Hindlimb muscle (tissue), 1 donor: Measurements from ENCODE around the gene DNHD1. TPM values are rescaled to one million over a fixed set of nuclear protein-coding genes. Genes with fewer than 3 reads are reported as not detected.
A peak's percentile ranks its signal among the peaks of the same experiment; 100 is the strongest.

Experiments
- DNase-seq: peaks from one replicate; pipeline ENCODE4 v3.0.0-alpha.2; 2013
- polyA plus RNA-seq: library from polyadenylated mRNA; unstranded; fragments of 120-200 nt; gene quantifications from one replicate; pipeline ENCODE4 v1.2.1, GENCODE V29; 2013; ENCODE audit not compliant: insufficient read length

The DNHD1 gene
- polyA plus RNA-seq, 1 donor, result 8.8 TPM

DNA sequence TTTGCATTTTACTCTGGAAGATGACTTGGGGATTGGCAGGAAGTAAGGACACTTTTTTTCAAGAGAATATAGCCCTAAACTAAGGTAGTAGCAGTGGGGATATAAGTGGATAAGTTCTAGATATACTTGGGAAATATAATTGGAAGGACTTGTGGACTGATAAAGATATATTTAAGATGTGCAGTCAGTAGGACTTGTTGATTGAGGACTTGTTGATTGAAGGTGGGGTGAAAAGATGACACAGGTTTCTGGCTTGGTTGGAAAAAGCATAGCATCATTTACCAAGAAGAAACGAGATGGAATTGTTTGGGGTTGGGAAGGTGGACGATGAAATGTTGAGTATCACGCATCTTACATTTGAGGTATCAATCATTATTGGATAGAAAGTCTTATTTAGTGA lies 116.4 kb downstream of the DNHD1 start:
- no peak for DNase-seq

GRCh38 chr11:6614446-6614845 lies 117.4 kb downstream of the DNHD1 start:
- DNase-seq, result no peak

DNA sequence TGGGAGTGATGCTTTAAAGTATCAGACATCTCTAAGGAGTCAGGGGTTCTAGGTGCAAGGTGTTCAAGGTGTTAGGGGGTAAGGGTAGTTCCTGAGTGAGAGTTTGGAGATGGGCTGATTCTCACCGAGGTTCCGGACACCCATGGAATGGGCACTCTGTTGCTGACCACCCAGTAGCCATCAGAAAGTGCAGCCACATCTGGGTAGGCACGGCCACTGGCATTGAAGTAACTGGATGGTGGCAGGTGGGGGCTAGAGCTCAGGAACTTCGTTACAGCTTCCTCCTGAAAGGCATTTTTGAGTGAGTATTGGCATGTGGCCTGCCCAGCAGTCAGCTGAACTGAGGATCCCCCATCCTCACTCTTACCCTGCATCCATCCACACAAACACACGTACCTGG lies 118.0 kb downstream of the DNHD1 start:
- no peak for DNase-seq

DNA sequence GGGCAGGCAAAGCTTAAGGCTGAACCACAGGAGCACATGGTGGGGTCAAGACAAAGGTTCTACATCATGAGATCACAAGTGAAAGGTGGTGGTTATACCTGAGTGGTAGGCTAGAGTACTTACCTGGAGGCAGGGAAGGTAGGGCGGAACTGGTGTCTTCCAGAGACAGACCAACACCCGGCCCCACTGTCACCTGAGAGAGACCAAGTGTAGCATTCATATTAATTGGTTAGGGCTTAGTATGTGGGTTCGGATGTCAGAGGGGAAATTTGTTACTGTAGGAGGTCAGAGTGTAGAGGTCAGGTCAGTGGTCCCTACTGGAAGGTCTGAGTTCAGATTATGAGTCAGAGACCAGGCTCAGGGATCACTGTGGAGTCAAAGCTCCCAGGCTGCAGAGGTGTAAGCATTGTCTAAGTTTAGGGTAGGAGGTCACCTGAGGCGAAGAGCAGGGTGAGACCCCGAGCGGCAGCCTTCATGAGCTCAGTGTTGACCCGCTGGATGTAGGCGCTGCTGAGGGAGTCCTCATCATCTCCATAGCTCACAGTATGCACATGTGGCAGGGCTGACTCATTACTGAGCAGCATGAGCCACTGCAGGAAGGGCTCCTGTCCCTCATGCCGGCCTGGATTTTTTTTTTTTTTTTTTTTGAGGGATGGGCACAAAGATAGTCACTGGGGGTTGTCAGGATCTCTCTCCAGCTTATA lies 119.0 kb downstream of the DNHD1 start:
- DNase-seq, result no peak

DNA sequence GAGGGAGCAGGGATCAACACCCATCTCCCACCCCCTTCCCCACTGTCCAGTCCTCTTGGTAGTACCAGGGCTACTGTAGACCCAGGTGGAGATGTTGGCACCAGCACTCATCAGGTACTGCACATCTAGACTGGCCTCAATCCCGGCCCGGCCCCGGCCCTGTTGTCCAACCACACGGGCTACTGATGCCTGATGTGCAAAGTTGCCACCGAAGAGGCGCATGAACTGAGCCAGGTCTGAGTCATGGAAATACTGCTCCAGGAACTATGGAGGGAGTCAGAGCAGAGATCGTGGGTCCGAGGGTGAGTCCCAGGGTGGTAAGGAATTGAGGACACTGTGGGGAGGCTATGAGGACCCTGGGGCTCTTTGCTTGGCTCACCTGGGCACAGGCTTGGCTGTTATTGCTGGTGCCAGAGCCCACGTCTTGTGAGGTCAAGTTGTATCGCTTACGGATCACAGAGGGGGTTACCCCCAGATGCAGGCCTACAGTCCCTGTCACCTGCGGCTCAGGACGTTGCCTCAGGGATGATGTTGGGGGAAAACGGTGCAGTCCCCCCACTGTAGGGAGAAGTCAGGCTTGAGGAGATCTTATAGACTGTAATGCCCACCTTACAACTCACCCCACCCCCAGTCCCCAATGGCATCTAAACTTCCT lies 119.6 kb downstream of the DNHD1 start:
- DNase-seq, result no peak

DNA sequence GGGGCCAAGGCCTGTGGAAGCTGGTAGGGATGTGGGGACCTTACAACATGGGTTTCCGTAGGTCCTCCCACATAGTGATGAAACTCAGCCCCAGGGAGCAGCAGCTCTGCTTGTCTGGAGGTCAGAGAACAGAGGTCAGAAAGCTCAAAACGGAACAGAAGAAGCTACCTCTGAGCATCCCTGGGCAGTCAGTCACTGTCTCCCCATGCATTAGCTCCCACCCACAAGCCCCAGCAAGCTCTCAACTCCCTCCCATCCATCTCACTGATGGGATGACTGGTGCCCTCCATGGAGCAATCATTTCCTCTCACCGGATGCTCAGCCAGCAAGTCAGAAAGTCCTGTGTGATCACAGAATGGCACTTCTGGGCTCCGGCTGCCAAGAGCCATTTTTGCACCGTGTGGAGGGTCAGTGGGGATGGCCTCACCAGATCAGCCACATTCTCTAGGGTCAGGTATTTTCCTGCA lies 120.3 kb downstream of the DNHD1 start:
- no peak for DNase-seq

DNA sequence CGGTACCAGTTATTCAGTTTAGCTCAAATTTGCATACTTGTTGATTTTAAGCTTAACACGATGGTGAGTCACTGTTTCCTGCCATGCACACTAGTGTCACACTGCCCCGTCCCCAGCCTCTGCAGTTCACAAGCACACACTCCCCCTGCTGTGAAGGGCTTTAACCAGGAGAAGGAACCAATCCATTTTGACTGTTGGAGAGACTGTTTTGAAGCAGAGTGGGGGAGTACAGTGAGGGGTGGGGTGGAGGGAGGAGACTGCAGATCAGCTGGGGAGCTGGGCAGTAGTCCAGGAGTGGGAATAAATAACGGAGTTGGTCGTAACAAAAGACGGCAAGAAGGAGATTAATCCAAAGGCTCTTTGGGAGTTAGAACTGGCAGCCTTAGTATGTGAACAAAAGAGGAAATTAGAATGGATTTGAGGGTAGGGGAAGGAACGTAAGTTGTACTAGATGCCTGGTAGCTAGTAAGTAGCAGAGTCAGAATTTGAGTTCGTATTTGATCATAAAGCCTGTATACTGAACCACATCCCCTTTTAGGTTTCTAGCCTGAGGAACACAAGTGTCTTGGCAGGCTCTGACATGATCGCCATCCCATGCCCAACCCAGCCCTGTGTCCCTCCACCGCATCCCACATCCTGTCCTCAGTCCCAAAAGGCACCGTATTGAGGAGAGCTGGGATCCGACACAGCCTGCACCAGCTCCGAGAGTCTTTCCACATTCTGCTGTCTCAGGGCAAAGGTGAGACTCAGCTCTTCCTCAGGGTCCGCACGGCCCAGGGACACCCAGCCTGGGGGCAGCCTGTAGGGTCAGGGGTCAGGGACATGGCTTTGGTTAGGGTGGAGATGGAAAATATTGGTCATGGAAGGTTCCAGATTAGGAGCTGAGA lies 121.3 kb downstream of the DNHD1 start:
- DNase-seq, result peak; percentile 48

GRCh38 chr11:6619004-6619745 lies 122.1 kb downstream of the DNHD1 start, which contains the start of gene TPP1:
Gene TPP1 (minus strand): TSS chr11:6619422. CDS start chr11:6619400, 22 bp downstream.
- DNase-seq, result peak; percentile 94

DNA sequence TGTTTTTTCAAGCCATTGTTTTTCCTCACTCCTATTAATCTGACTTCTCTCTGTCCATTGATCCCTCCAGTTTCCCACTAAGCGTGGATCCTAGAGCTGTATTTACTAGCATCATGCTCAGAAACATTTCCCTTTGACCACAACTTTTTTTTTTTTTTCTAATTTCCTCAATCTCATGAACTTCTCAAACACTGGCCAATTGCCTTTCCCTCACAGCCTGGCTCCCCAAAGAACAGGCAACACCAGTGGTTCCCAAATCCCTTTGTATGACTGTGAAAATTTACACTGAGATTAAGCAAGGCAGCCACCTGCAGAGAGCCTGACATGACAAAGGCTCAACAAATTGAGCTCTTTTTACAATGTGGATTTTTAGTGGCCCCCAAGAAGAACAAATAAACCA lies 123.6 kb downstream of the DNHD1 start:
- no peak for DNase-seq

Other genes with a start within 250 kb of the DNHD1 start
- gene CCKBR, start 237.4 kb upstream of the DNHD1 start, polyA plus RNA-seq, result not detected
- 36.7 TPM for gene CAVIN3, start 176.8 kb upstream of the DNHD1 start, polyA plus RNA-seq
- 24.4 TPM for gene SMPD1, start 106.8 kb upstream of the DNHD1 start, polyA plus RNA-seq
- 36.6 TPM for gene APBB1, start 78.2 kb upstream of the DNHD1 start, polyA plus RNA-seq
- 2.2 TPM for gene HPX, start 56.3 kb upstream of the DNHD1 start, polyA plus RNA-seq
- 15.8 TPM for gene TRIM3, start 23.3 kb upstream of the DNHD1 start, polyA plus RNA-seq
- 32.2 TPM for gene ARFIP2, start 15.9 kb upstream of the DNHD1 start, polyA plus RNA-seq
- 13.8 TPM for gene TIMM10B, start 15.8 kb upstream of the DNHD1 start, polyA plus RNA-seq
- 22.3 TPM for gene RRP8, start 106.3 kb downstream of the DNHD1 start, polyA plus RNA-seq
- 154 TPM for gene ILK, start 106.5 kb downstream of the DNHD1 start, polyA plus RNA-seq
- gene TAF10, start 114.9 kb downstream of the DNHD1 start, polyA plus RNA-seq, result 129 TPM
- 47.9 TPM for gene TPP1, start 122.1 kb downstream of the DNHD1 start, polyA plus RNA-seq
- gene DCHS1, start 158.5 kb downstream of the DNHD1 start, polyA plus RNA-seq, result 43.8 TPM
- 57.2 TPM for gene MRPL17, start 186.1 kb downstream of the DNHD1 start, polyA plus RNA-seq